ENCODE data around the gene SERPINB5. TPM values are rescaled to one million over a fixed set of nuclear protein-coding genes. Genes with fewer than 3 reads are reported as not detected.

SERPINB5 gene, protein sequence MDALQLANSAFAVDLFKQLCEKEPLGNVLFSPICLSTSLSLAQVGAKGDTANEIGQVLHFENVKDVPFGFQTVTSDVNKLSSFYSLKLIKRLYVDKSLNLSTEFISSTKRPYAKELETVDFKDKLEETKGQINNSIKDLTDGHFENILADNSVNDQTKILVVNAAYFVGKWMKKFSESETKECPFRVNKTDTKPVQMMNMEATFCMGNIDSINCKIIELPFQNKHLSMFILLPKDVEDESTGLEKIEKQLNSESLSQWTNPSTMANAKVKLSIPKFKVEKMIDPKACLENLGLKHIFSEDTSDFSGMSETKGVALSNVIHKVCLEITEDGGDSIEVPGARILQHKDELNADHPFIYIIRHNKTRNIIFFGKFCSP
- total RNA-seq, result 0.29 TPM

GRCh38 chr18:63476668-63477067 lies at the start of gene SERPINB5:
Gene SERPINB5, plus strand, starts transcription at chr18:63476958. Its CDS starts 7,471 bp downstream, at chr18:63484429.

GRCh38 chr18:63542069-63542468 lies 65.3 kb downstream of the SERPINB5 start, which contains the start of gene SERPINB12:
Gene SERPINB12, plus strand, starts transcription at chr18:63542369. Its CDS starts 13,791 bp downstream, at chr18:63556160.

Other genes starting within 250 kb of the SERPINB5 start
- gene BCL2, start 157.2 kb upstream of the SERPINB5 start, total RNA-seq, result 39.3 TPM
- 27.6 TPM for gene KDSR, start 109.8 kb upstream of the SERPINB5 start, total RNA-seq
- gene VPS4B, start 54.5 kb upstream of the SERPINB5 start, total RNA-seq, result 35.9 TPM
- not detected for gene SERPINB12, start 65.4 kb downstream of the SERPINB5 start, total RNA-seq
- not detected for gene SERPINB13, start 110.4 kb downstream of the SERPINB5 start, total RNA-seq
- gene SERPINB4, start 167.3 kb downstream of the SERPINB5 start, total RNA-seq, result not detected
- gene SERPINB3, start 184.9 kb downstream of the SERPINB5 start, total RNA-seq, result not detected
- not detected for gene SERPINB11, start 226.0 kb downstream of the SERPINB5 start, total RNA-seq